Measurements from ENCODE around the gene CA14. TPM values are rescaled to one million over a fixed set of nuclear protein-coding genes. Genes with fewer than 3 reads are reported as not detected.

CA14 gene
- total RNA-seq, 1 experiment from 2014 or later = 42.0 TPM

DNA sequence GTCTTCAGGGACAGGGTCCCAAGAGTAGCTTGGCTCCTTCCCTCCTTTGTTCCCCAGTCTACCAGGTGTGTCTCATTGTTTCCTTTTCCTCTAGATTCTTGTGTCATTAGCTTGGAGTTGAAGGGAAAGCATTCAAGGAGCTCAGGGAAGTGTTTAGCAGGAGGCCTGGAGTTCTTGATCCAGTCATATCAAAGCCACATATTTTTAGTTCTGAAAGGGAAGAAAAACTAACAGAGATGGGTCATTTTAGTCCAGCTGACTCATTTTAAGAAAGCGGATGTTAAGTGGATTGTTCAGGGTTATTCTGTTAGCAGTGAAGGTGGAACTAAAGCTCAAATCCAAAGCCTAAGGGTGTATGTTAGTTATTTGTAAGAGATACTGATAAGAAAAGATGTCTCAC lies 15.7 kb downstream of the CA14 start:
- no peaks in the 10 kb centered on the region for H3K27me3 Mint-ChIP-seq (ENCODE audit: low read depth)
- Histone ChIP-seq H3K18ac (ENCODE audit: insufficient read length, low read depth, low read length) (no peak overlapping the region), H3K9ac (ENCODE audit: extremely low read depth, insufficient read length, low read length) (peak overlapping the region; percentile 42)

More for the DNA sequence above, 15.7 kb downstream of the CA14 start:
- H3K14ac ChIP-seq (ENCODE audit: insufficient read depth, low read length) = no peak overlapping the region
- Mint-ChIP-seq H3K4me3 (peak overlapping the region; percentile 58 to 78), H3K9me3 (no peaks in the 10 kb centered on the region), H3K27ac (peak overlapping the region; percentile 17 to 92 (median 76); a peak in 3 of 7 replicates), H3K36me3 (ENCODE audit: insufficient read depth in 1 of 3, low read depth in 3 of 3) (peaks cover 0 to 10% (median 7%) of the 10 kb centered on the region in 3 experiments; a peak in 4 of 7 replicates), H3K4me1 (peaks cover 34 to 36% of the 10 kb centered on the region in 2 experiments)
- no peaks in the 10 kb centered on the region for H3K27me3 ChIP-seq (ENCODE audit: insufficient read depth, low read length)
- no peak overlapping the region for H4K8ac ChIP-seq (replicated peaks; ENCODE audit: insufficient read length, low read depth, low read length)
- no peak overlapping the region for H4K5ac ChIP-seq (ENCODE audit: insufficient read length, low read depth, low read length)
- H3K9me3 ChIP-seq (ENCODE audit: control insufficient read depth, low read depth, low read length) = no peaks in the 10 kb centered on the region
- peaks cover 2% of the 10 kb centered on the region; the same call in 1 of the 2 replicates for H3K4me1 ChIP-seq (ENCODE audit: insufficient read depth, low read length)
- TF ChIP-seq, protein P1, sequence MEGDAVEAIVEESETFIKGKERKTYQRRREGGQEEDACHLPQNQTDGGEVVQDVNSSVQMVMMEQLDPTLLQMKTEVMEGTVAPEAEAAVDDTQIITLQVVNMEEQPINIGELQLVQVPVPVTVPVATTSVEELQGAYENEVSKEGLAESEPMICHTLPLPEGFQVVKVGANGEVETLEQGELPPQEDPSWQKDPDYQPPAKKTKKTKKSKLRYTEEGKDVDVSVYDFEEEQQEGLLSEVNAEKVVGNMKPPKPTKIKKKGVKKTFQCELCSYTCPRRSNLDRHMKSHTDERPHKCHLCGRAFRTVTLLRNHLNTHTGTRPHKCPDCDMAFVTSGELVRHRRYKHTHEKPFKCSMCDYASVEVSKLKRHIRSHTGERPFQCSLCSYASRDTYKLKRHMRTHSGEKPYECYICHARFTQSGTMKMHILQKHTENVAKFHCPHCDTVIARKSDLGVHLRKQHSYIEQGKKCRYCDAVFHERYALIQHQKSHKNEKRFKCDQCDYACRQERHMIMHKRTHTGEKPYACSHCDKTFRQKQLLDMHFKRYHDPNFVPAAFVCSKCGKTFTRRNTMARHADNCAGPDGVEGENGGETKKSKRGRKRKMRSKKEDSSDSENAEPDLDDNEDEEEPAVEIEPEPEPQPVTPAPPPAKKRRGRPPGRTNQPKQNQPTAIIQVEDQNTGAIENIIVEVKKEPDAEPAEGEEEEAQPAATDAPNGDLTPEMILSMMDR (conservative IDR thresholded peaks at IDR 0.05) = no peak
- no peak overlapping the region for H2BK20ac ChIP-seq (ENCODE audit: low read depth, low read length, poor library complexity, severe bottlenecking)
- H3K79me1 ChIP-seq (ENCODE audit: insufficient read depth, low read depth, low read length, poor library complexity, severe bottlenecking) = no peaks in the 10 kb centered on the region
- no peaks in the 10 kb centered on the region for H4K20me1 ChIP-seq (ENCODE audit: control insufficient read depth, insufficient read depth, insufficient read length)
- no peak overlapping the region for H2BK15ac ChIP-seq (ENCODE audit: low read depth, low read length)
- no peak overlapping the region for H3K56ac ChIP-seq (ENCODE audit: insufficient read length, low read depth, low read length)
- no peak overlapping the region for H2AFZ ChIP-seq (ENCODE audit: low read length)
- H2BK120ac ChIP-seq (ENCODE audit: low read depth, low read length, poor library complexity, severe bottlenecking) = no peak overlapping the region
- no peak overlapping the region for H3K23ac ChIP-seq (ENCODE audit: insufficient read length, low read depth, low read length)
- H3K23me2 ChIP-seq (ENCODE audit: insufficient read length, low read depth, low read length, poor library complexity, severe bottlenecking) = peaks cover 12% of the 10 kb centered on the region
- no peak overlapping the region for H2AK5ac ChIP-seq (ENCODE audit: insufficient read length, low read length)
- H3K27ac ChIP-seq (ENCODE audit: insufficient read length, low read depth, low read length) = no peak overlapping the region
- no peak overlapping the region for H3K4ac ChIP-seq (ENCODE audit: low read depth, low read length)
- H3K4me2 ChIP-seq (ENCODE audit: insufficient read depth, insufficient read length, low read length) = peak overlapping the region; percentile 85
- WGBS (ENCODE audit: extremely low coverage, insufficient read length, low lambda C conversion rate) = no CpG with 5 or more reads among the region's 1 CpG
- DNase-seq = no peak
- no peak overlapping the region for H2BK5ac ChIP-seq (ENCODE audit: insufficient read length, low read length)
- no peak overlapping the region for H3T11ph ChIP-seq (ENCODE audit: low read length)
- no peaks in the 10 kb centered on the region; the same call in 1 of the 2 replicates for H3K79me2 ChIP-seq (ENCODE audit: insufficient read depth, low read length)
- no peak overlapping the region for H2BK12ac ChIP-seq (ENCODE audit: insufficient read length, low read depth, low read length)
- H4K91ac ChIP-seq (ENCODE audit: insufficient read length, low read depth, low read length) = no peak overlapping the region

All from H9 (cell line).